ENCODE results near the gene STX18.
"Not testable (repeated sequence)": the region's sequence is repeated elsewhere in the genome, so short reads cannot be mapped to it uniquely, and the experiment has no call there.

The STX18 gene

GRCh38 chr4:4555916-4556315, 14.1 kb upstream of the STX18 start:
- Histone ChIP-seq H3K27me3 (ENCODE audit: insufficient read depth, insufficient read length) (no peaks in the 10 kb centered on the region), H3K36me3 (ENCODE audit: insufficient read depth, insufficient read length, low read length) (peaks cover 24% of the 10 kb centered on the region), H3K9ac (ENCODE audit: insufficient read length, low read depth) (no peak overlapping the region), H3K9me3 (ENCODE audit: insufficient read depth, low read length) (peaks cover 16% of the 10 kb centered on the region; the same call in 1 of the 2 replicates), H3K4me3 (ENCODE audit: insufficient read length, low read depth) (no peak overlapping the region), H3K4me1 (ENCODE audit: insufficient read depth, insufficient read length) (no peaks in the 10 kb centered on the region)
- no peak for TF ChIP-seq ZNF274 (IDR thresholded peaks at IDR 0.05; ENCODE audit: low read depth, low read length)
- no peak for TF ChIP-seq YY1 (IDR thresholded peaks at IDR 0.05; ENCODE audit: insufficient read depth, insufficient read length)
- TF ChIP-seq SUZ12 (IDR thresholded peaks at IDR 0.05; ENCODE audit: extremely low read depth, insufficient read depth, insufficient read length) = no peak
- DNase-seq (ENCODE audit: low read depth, low spot score) = no peak

DNA sequence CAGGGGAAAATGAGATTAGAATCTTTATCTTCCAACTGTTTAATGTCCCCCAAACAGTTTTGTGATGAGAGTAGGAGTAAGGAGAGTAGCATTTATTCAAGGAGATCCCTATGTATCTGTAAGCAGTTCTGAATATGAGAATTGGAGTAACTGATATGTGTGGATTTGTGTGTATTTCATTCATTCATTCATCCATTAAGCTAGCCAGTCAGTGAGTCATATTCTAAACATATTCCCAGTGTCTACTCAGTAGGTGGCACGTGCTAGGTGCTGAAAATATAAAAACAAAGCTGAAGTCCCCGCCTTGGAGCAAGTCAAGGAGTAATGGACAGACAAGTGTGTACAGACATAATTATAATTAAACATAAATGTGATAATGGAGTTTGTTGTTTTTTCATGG, 12.4 kb upstream of the STX18 start:
- no peak overlapping the region for H3K9ac ChIP-seq (ENCODE audit: insufficient read length, low read depth)
- no peaks in the 10 kb centered on the region for H3K4me1 ChIP-seq (ENCODE audit: insufficient read depth, insufficient read length)
- TF ChIP-seq ZNF274 (IDR thresholded peaks at IDR 0.05; ENCODE audit: low read depth, low read length) = no peak
- H3K27me3 ChIP-seq (ENCODE audit: insufficient read depth, insufficient read length) = no peaks in the 10 kb centered on the region
- H3K4me3 ChIP-seq (ENCODE audit: insufficient read length, low read depth) = no peak overlapping the region
- peaks cover 32% of the 10 kb centered on the region for H3K36me3 ChIP-seq (ENCODE audit: insufficient read depth, insufficient read length, low read length)
- H3K9me3 ChIP-seq (ENCODE audit: insufficient read depth, low read length) = peaks cover 16% of the 10 kb centered on the region; the same call in 1 of the 2 replicates
- DNase-seq (ENCODE audit: low read depth, low spot score) = no peak

- H3K4me1 ChIP-seq (ENCODE audit: insufficient read depth, insufficient read length); H3K27me3 ChIP-seq (ENCODE audit: insufficient read depth, insufficient read length); DNase-seq (ENCODE audit: low read depth, low spot score); H3K9ac ChIP-seq (ENCODE audit: insufficient read length, low read depth); H3K4me3 ChIP-seq (ENCODE audit: insufficient read length, low read depth): not testable (repeated sequence)
- peaks cover 16% of the 10 kb centered on the region; the same call in 1 of the 2 replicates for H3K9me3 ChIP-seq (ENCODE audit: insufficient read depth, low read length)
- H3K36me3 ChIP-seq (ENCODE audit: insufficient read depth, insufficient read length, low read length) = peaks cover 53% of the 10 kb centered on the region
These were observed 10.2 kb upstream of the STX18 start for GRCh38 chr4:4552042-4552441.

GRCh38 chr4:4550161-4550560, 8.3 kb upstream of the STX18 start:
- H3K9ac ChIP-seq (ENCODE audit: insufficient read length, low read depth); DNase-seq (ENCODE audit: low read depth, low spot score); H3K27me3 ChIP-seq (ENCODE audit: insufficient read depth, insufficient read length); H3K4me1 ChIP-seq (ENCODE audit: insufficient read depth, insufficient read length); H3K4me3 ChIP-seq (ENCODE audit: insufficient read length, low read depth): not testable (repeated sequence)
- peaks cover 68% of the 10 kb centered on the region for H3K36me3 ChIP-seq (ENCODE audit: insufficient read depth, insufficient read length, low read length)
- peaks cover 14% of the 10 kb centered on the region; the same call in 1 of the 2 replicates for H3K9me3 ChIP-seq (ENCODE audit: insufficient read depth, low read length)

- peaks cover 8% of the 10 kb centered on the region; the same call in 1 of the 2 replicates for H3K9me3 ChIP-seq (ENCODE audit: insufficient read depth, low read length)
- no peak overlapping the region for H3K9ac ChIP-seq (ENCODE audit: insufficient read length, low read depth)
- TF ChIP-seq YY1 (IDR thresholded peaks at IDR 0.05; ENCODE audit: insufficient read depth, insufficient read length) (no peak), ZNF274 (IDR thresholded peaks at IDR 0.05; ENCODE audit: low read depth, low read length) (no peak), SUZ12 (IDR thresholded peaks at IDR 0.05; ENCODE audit: extremely low read depth, insufficient read depth, insufficient read length) (no peak)
- peaks cover 66% of the 10 kb centered on the region for H3K36me3 ChIP-seq (ENCODE audit: insufficient read depth, insufficient read length, low read length)
- no peaks in the 10 kb centered on the region for H3K4me1 ChIP-seq (ENCODE audit: insufficient read depth, insufficient read length)
- no peak for DNase-seq (ENCODE audit: low read depth, low spot score)
- H3K27me3 ChIP-seq (ENCODE audit: insufficient read depth, insufficient read length) = no peaks in the 10 kb centered on the region
- no peak overlapping the region for H3K4me3 ChIP-seq (ENCODE audit: insufficient read length, low read depth)
These were observed 7.7 kb upstream of the STX18 start for GRCh38 chr4:4549534-4549933.

DNA sequence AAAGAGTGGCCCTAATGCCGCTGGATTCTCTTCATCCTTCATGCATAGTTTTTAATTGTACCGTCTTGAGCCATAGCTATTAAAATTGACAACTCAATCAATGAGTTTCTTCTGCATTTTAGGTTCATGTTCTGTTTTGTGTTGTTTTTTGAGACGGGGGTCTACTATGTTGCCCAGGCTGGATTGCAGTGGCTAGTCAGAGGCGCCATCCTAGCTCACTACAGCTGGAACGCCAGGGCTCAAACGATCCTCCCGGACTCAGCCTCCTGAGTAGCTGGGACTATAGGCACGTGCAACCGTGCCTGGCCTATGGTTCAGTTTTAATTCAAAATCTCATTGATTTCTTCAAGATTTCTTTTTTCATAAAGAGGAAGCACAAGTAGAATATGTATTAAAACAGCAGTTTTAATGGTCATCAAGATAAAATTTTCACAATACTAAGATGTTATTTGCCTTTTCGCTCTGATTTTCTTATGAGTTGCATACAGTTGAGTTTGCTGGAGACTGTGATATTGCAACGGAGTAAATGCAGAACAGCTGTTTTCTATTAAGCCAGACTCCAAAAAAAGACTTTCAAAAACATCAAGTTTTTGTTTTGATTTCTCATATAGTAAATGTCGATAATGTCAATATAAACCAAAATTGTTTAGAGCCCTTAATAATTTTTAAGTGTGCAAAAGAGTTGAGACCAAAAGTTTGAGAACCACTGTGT, 1.1 kb upstream of the STX18 start:
- Histone ChIP-seq H3K27me3 (ENCODE audit: insufficient read depth, insufficient read length) (no peaks in the 10 kb centered on the region), H3K4me3 (ENCODE audit: insufficient read length, low read depth) (peak overlapping the region; percentile 86), H3K9me3 (ENCODE audit: insufficient read depth, low read length) (no peaks in the 10 kb centered on the region), H3K9ac (ENCODE audit: insufficient read length, low read depth) (peak overlapping the region; percentile 95), H3K36me3 (ENCODE audit: insufficient read depth, insufficient read length, low read length) (peaks cover 24% of the 10 kb centered on the region), H3K4me1 (ENCODE audit: insufficient read depth, insufficient read length) (no peaks in the 10 kb centered on the region)
- no peak for DNase-seq (ENCODE audit: low read depth, low spot score)
- no peak for TF ChIP-seq YY1 (IDR thresholded peaks at IDR 0.05; ENCODE audit: insufficient read depth, insufficient read length)
- TF ChIP-seq SUZ12 (IDR thresholded peaks at IDR 0.05; ENCODE audit: extremely low read depth, insufficient read depth, insufficient read length) = no peak
- no peak for TF ChIP-seq ZNF274 (IDR thresholded peaks at IDR 0.05; ENCODE audit: low read depth, low read length)

DNA sequence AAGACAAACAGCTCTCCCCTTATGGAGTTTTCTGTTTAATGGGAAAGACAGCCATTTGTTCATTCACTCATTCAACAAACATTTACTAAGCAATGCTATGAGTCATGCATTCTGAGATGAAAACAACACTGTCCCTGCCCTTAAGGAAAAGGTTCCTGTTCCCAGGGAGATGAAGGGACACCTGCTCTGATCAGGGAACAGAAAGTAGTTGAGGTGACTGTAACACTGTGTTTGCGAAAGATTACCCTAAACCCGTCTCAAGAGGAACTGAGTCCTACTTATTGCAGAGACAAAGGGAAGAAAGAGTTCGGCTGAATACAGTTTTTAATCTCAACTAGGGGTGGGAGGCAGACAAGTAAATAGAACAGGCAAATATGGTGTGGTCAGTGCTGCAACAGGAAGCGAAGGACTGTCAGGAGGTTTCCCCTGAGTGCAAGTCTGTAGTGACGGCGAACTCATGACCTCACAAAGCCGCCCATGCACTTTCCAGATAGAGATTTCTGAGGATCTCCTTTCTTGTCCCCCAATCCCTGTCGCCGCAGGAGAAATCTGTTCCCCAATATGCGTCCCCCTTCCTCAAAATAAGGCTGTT, 712 bp downstream of the STX18 start:
- Histone ChIP-seq H3K27me3 (ENCODE audit: insufficient read depth, insufficient read length) (no peaks in the 10 kb centered on the region), H3K9ac (ENCODE audit: insufficient read length, low read depth) (peak overlapping the region; percentile 95), H3K4me1 (ENCODE audit: insufficient read depth, insufficient read length) (no peaks in the 10 kb centered on the region), H3K4me3 (ENCODE audit: insufficient read length, low read depth) (peak overlapping the region; percentile 86), H3K36me3 (ENCODE audit: insufficient read depth, insufficient read length, low read length) (peaks cover 10% of the 10 kb centered on the region), H3K9me3 (ENCODE audit: insufficient read depth, low read length) (no peaks in the 10 kb centered on the region)
- DNase-seq (ENCODE audit: low read depth, low spot score) = no peak
- TF ChIP-seq SUZ12 (IDR thresholded peaks at IDR 0.05; ENCODE audit: extremely low read depth, insufficient read depth, insufficient read length) (no peak), YY1 (IDR thresholded peaks at IDR 0.05; ENCODE audit: insufficient read depth, insufficient read length) (no peak), ZNF274 (IDR thresholded peaks at IDR 0.05; ENCODE audit: low read depth, low read length) (no peak)

All from NT2/D1 (cell line).